SK-N-MC (cell line): ENCODE measurements around the gene GHRH.

Experiments
- DNase-seq: peaks from one replicate; pipeline ENCODE4 v3.0.0-alpha.2; 2011; ENCODE audit warnings: low read depth, low spot score
- H3K27ac ChIP-seq: fragments of 200-600 bp; sonication (generic); 2 replicates; pipeline ENCODE4 v1.5.1; 2016; ENCODE audit warnings: mixed run types
- H3K36me3 ChIP-seq: fragments of 200-600 bp; sonication (generic); 2 replicates; pipeline ENCODE4 v1.6.1; 2017; ENCODE audit warnings: antibody characterized with exemption, low read length, mixed read lengths; ENCODE audit not compliant: insufficient read depth
- H3K4me3 ChIP-seq: fragments of 200-600 bp; sonication (generic); 2 replicates; pipeline ENCODE4 v1.5.1; 2016
- H3K9ac ChIP-seq: fragments of 200-600 bp; sonication (generic); 2 replicates; pipeline ENCODE4 v1.8.0; 2017; ENCODE audit warnings: mixed run types, mixed read lengths; ENCODE audit not compliant: insufficient read length
- H3K9me3 ChIP-seq: fragments of 200-600 bp; sonication (generic); 2 replicates; pipeline ENCODE4 v1.6.1; 2017; ENCODE audit warnings: low read depth, mild to moderate bottlenecking, antibody characterized with exemption, low read length, moderate library complexity, mixed read lengths
- EZH2 ChIP-seq: fragments of 200-600 bp; sonication (generic); IDR thresholded peaks from one replicate; pipeline ENCODE4 v1.6.1; 2017; ENCODE audit warnings: antibody characterized with exemption
- FOXP2 ChIP-seq: optimal IDR thresholded peaks from 2 replicates; pipeline ENCODE3; 2011; ENCODE audit warnings: mild to moderate bottlenecking, moderate library complexity; ENCODE audit not compliant: insufficient read depth; ENCODE audit errors: extremely low read length, control extremely low read depth
- POLR2AphosphoS5 ChIP-seq: IDR thresholded peaks from 2 replicates; pipeline ENCODE4 v1.6.1; 2012; ENCODE audit warnings: mild to moderate bottlenecking, low read depth, low read length, borderline replicate concordance

Gene GHRH

DNA sequence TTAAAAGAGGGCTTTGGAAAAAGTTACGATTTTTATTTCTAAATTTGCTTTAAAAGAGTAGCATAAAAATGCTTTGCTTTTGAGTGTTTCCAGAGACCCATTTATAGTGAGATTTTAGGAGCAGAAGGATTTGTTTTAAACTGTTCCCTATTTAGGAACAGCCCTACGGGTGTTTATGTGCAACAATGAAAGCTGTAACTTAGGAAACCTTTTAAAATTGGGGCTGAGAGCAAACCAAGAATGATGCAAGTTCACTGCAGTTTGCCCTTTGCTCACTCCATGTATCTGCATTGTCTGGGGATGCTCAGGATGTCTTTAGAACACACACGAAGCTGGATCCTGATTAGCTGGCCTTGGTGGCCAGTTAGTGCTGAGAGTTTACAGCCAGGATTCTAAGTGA is 40.9 kb downstream of the GHRH start:
- H3K4me3 ChIP-seq = no peak overlapping the region
- no peak for DNase-seq
- H3K9ac ChIP-seq = no peak overlapping the region
- H3K36me3 ChIP-seq = peaks cover 61% of the 10 kb centered on the region
- H3K27ac ChIP-seq = no peak overlapping the region
- TF ChIP-seq EZH2 (no peak), FOXP2 (no peak), POLR2AphosphoS5 (no peak)
- no peaks in the 10 kb centered on the region for H3K9me3 ChIP-seq

DNA sequence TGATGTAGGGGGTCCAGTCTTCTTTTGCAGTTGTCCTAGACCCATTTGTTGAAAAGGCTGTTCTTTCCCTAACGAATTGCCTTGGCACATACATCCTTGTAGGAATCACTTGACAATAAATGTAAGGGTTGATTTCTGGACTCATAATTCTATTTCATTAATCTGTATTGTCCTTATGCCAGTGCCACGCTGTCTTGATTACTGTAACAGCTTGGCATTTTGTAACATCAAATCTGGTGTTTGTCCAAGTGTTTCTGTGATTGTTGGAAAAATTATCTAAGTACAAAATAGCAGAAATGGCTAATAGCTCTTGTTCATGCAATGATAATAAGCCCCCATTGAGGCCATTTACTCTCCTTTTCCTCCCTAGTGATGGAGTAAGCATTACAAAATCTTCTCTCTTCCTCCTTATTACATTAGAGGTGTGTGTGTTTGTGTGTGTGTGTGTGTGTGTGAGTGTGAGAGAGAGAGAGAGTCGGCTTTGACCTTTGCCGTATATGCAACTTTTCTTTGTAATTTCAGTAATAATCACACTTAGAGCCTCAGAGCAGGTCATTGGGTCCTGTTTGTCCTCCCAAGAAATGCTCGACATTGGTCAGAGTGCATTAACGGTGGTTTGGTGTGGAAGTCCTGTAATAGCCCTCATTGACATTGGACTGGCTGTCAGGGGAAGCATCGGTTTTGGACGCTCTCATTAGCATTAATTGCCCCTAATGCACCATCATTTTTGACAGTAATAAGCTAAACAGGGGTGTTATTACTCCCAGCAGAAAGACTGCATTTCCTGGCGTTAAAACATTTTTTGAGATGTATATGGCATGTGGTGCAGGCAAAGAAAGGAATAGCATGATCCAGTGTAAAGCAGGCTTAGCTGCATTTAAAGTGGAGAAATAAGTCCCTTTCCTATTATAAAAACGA is 41.6 kb downstream of the GHRH start:
- TF ChIP-seq FOXP2 = no peak
- no peak for TF ChIP-seq POLR2AphosphoS5
- TF ChIP-seq EZH2 = no peak
- Histone ChIP-seq H3K9me3 (no peaks in the 10 kb centered on the region), H3K36me3 (peaks cover 59% of the 10 kb centered on the region), H3K27ac (no peak overlapping the region), H3K4me3 (no peak overlapping the region), H3K9ac (no peak overlapping the region)
- DNase-seq = no peak

GRCh38 chr20:37218976-37219375 is 42.6 kb downstream of the GHRH start:
- TF ChIP-seq EZH2 (no peak), POLR2AphosphoS5 (no peak), FOXP2 (no peak)
- Histone ChIP-seq H3K9me3 (no peaks in the 10 kb centered on the region), H3K4me3 (no peak overlapping the region), H3K9ac (no peak overlapping the region), H3K36me3 (peaks cover 57% of the 10 kb centered on the region), H3K27ac (no peak overlapping the region)
- DNase-seq = no peak

DNA sequence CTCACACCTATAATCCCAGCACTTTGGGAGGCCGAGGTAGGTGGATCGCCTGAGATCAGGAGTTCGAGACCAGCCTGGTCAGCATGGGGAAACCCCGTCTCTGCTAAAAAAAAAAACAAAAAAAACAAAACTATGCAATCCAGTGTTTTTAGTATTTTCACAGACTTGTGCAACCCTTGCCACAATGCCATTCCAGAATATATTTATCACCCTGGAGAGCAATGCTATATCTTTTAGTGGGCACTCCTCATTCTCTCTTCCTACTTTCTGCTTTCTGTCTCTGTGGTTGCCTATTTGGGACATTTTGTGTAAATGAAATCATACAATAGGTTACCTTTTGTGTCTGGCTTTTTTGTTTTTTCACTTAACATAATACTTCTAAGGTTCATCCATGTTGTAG is 43.2 kb downstream of the GHRH start:
- no peak overlapping the region for H3K9ac ChIP-seq
- DNase-seq = no peak
- no peak overlapping the region for H3K27ac ChIP-seq
- peaks cover 57% of the 10 kb centered on the region for H3K36me3 ChIP-seq
- H3K9me3 ChIP-seq = no peaks in the 10 kb centered on the region
- TF ChIP-seq FOXP2 = no peak
- no peak for TF ChIP-seq EZH2
- TF ChIP-seq POLR2AphosphoS5 = no peak
- H3K4me3 ChIP-seq = no peak overlapping the region

DNA sequence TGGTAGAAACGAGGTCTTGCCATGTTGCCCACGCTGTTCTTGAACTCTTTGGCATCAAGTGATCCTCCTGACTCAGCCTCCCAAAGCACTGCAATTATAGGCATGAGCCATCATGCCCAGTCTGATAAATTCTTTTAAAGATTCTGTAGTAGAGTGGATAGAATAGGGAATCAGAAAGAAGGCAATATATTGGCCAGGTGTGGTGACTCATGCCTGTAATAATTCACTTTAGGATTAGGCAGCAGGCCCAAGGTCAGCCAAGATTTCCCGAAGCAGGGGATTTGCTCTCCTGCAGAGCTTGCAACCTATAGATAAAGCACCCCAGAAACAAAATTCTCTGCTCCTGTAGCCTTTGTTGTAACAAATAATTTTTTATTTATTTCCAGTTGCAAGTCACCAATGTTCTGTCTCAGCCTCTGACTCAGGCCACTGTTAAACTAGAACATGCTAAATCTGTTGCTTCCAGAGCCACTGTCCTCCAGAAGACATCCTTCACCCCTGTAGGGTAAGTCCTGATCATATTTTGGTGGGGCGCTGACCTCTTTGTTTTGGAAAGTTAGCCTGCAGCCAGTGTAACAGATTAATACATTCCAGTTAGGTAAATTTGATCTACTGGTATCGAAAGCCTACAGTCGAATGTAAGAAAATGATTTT is 51.8 kb downstream of the GHRH start:
- no peak for TF ChIP-seq POLR2AphosphoS5
- TF ChIP-seq FOXP2 = no peak
- TF ChIP-seq EZH2 = no peak
- no peak for DNase-seq
- H3K4me3 ChIP-seq = no peak overlapping the region
- H3K27ac ChIP-seq = no peak overlapping the region
- peaks cover 78% of the 10 kb centered on the region for H3K36me3 ChIP-seq
- no peaks in the 10 kb centered on the region for H3K9me3 ChIP-seq
- no peak overlapping the region for H3K9ac ChIP-seq

DNA sequence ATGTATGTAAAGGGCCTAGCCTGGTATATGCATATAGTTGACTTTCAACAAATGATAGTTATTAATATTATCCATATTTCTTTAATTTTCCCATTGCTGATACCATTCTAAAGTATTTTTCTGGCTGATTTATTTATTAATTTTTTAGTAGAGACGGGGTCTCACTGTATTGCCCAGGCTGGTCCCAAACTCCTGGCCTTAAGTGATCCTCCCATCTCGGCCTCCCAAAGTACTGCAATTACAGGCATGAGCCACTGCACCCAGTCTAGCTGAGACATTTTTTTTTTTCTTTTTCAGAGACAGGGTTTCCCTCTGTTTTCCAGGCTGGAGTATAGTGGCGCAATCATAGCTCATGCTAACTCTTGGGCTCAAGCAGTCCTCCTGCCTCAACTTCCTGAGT is 52.4 kb downstream of the GHRH start:
- Histone ChIP-seq H3K36me3 (peaks cover 78% of the 10 kb centered on the region), H3K9ac (no peak overlapping the region), H3K9me3 (no peaks in the 10 kb centered on the region), H3K4me3 (no peak overlapping the region), H3K27ac (no peak overlapping the region)
- TF ChIP-seq EZH2 (no peak), POLR2AphosphoS5 (no peak), FOXP2 (no peak)
- no peak for DNase-seq

DNA sequence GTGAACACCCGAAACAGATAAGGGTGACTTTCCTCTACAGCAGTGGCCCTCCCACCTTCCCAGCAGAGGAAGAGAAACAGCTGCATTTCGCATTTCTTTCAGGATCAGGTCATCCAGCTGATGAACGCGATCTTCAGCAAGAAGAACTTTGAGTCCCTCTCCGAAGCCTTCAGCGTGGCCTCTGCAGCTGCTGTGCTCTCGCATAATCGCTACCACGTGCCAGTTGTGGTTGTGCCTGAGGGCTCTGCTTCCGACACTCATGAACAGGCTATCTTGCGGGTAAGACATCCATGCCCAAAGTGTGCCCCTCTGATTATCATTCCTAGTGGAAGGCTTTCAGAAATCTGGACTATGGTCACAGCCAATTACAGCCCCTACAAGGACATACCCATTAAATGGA is 54.4 kb downstream of the GHRH start:
- Histone ChIP-seq H3K4me3 (no peak overlapping the region), H3K36me3 (peaks cover 78% of the 10 kb centered on the region), H3K9ac (no peak overlapping the region), H3K9me3 (no peaks in the 10 kb centered on the region), H3K27ac (no peak overlapping the region)
- DNase-seq = no peak
- TF ChIP-seq POLR2AphosphoS5 (no peak), FOXP2 (no peak), EZH2 (no peak)

GRCh38 chr20:37205794-37206193 is 55.8 kb downstream of the GHRH start:
- Histone ChIP-seq H3K27ac (no peak overlapping the region), H3K9me3 (no peaks in the 10 kb centered on the region), H3K4me3 (no peak overlapping the region), H3K36me3 (peaks cover 86% of the 10 kb centered on the region), H3K9ac (no peak overlapping the region)
- no peak for DNase-seq
- TF ChIP-seq POLR2AphosphoS5 = no peak
- no peak for TF ChIP-seq FOXP2
- TF ChIP-seq EZH2 = no peak
